GM10266 (cell line): ENCODE measurements around the gene OTULIN.

Experiments used
- DNase-seq: peaks from one replicate; pipeline ENCODE4 v3.0.0; 2012; ENCODE audit errors: extremely low spot score
- TF ChIP-seq, protein P1 (sequence below): IDR thresholded peaks from 2 replicates; pipeline ENCODE4 v1.5.1; 2012; ENCODE audit warnings: mild to moderate bottlenecking, low read depth; ENCODE audit not compliant: control insufficient read depth, insufficient read depth; ENCODE audit errors: missing control alignments

OTULIN gene

DNA sequence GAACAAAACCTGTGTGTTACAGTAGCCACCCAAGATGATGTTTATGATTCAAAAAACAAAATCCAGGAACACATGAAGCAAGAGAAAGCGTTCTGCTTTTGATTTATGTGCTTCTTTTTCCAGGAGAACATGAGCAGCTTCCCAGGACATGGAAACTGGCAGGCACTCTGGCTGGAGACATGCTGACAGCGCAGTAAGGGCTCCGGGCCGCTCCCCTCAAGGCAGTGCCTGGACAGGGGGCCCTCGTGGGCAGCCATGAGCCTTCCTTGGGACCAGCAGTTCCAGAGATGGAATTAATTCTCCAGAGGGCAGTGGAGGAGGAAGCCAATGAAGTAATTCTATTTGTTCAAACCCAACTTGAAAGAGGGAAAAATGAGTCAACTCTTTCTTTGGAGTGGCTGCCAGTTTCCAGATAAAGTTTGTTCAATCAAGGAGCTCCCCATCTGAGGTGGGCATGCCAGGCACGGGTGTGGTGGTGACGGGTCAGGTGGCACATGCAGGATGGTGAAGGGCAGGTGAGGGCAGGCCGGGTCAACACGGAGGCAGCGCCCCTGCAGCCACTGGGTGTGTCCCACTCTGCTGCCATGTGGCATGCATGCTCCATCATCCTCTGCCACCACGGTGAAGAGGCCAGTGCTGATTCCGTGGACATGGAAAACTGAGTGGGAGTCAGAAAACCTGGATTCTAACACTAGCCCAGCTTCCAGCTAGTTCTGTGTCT lies 83.8 kb downstream of the OTULIN start:
- TF ChIP-seq, protein P1, sequence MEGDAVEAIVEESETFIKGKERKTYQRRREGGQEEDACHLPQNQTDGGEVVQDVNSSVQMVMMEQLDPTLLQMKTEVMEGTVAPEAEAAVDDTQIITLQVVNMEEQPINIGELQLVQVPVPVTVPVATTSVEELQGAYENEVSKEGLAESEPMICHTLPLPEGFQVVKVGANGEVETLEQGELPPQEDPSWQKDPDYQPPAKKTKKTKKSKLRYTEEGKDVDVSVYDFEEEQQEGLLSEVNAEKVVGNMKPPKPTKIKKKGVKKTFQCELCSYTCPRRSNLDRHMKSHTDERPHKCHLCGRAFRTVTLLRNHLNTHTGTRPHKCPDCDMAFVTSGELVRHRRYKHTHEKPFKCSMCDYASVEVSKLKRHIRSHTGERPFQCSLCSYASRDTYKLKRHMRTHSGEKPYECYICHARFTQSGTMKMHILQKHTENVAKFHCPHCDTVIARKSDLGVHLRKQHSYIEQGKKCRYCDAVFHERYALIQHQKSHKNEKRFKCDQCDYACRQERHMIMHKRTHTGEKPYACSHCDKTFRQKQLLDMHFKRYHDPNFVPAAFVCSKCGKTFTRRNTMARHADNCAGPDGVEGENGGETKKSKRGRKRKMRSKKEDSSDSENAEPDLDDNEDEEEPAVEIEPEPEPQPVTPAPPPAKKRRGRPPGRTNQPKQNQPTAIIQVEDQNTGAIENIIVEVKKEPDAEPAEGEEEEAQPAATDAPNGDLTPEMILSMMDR = no peak

More for the DNA sequence above, 83.8 kb downstream of the OTULIN start:
- DNase-seq = no peak
